Endothelial cell of umbilical vein (primary cell): ENCODE data around the gene TRAPPC2L. TPM values are rescaled to one million over a fixed set of nuclear protein-coding genes. Genes with fewer than 3 reads are reported as not detected.

Experiments
- BruUV-seq: library from RNA; stranded (reverse); fragments of 400-500 nt; replicated peaks from 2 replicates; lab custom pipeline; 2021; lab: Mats Ljungman, UMichigan
- CTCF ChIA-PET: fragments of 300-600, 350-600 bp; sonication (Branson Sonifier 250); formaldehyde crosslinking; loops from one replicate; lab custom pipeline; 2021; ENCODE audit warnings: antibody characterized with exemption, inconsistent platforms; lab: Charles Lee
- POLR2A ChIA-PET: fragments of 300-600, 350-600 bp; sonication (Branson Sonifier 250); formaldehyde crosslinking; loops from one replicate; lab custom pipeline; 2021; ENCODE audit warnings: antibody characterized with exemption, inconsistent platforms; lab: Charles Lee
- DNase-seq: peaks from one replicate; pipeline ENCODE4 v3.0.0-alpha.2; 2011; ENCODE audit warnings: low read depth, low spot score
- FAIRE-seq: peaks from 2 replicates; lab custom pipeline; 2011; peaks lifted over from hg19 to GRCh38; lab: Jason Lieb, UNC
- H2AFZ ChIP-seq: 2 replicates; pipeline ENCODE4 v1.6.0; 2012; ENCODE audit warnings: low read depth, low read length, control low read depth, inconsistent platforms
- H3K27ac ChIP-seq: 2 replicates; pipeline ENCODE4 v1.5.1; 2011; ENCODE audit warnings: low read depth, mild to moderate bottlenecking, control low read depth, low read length, moderate library complexity; ENCODE audit not compliant: insufficient read depth
- H3K27me3 ChIP-seq, 2 experiments: 2 replicates each; pipeline versions ENCODE4 v1.6.0 to v1.6.1; 2011; ENCODE audit warnings: low read length in 2 of 2, mixed read lengths in 1 of 2; ENCODE audit not compliant: control insufficient read depth in 2 of 2, insufficient read depth in 2 of 2
- H3K36me3 ChIP-seq, 2 experiments: 2 replicates in 1 of 2; 3 replicates in 1 of 2; pipeline ENCODE4 v1.5.1; 2011; ENCODE audit warnings: low read length in 2 of 2, mild to moderate bottlenecking in 1 of 2, moderate library complexity in 1 of 2; ENCODE audit not compliant: control insufficient read depth in 2 of 2, insufficient read depth in 2 of 2; ENCODE audit errors: extremely low read depth in 1 of 2
- H3K4me1 ChIP-seq: 3 replicates; pipeline ENCODE4 v1.5.1; 2011; ENCODE audit warnings: mild to moderate bottlenecking, low read length; ENCODE audit not compliant: control insufficient read depth, insufficient read depth; ENCODE audit errors: extremely low read depth
- H3K4me2 ChIP-seq: 2 replicates; pipeline ENCODE4 v1.6.1; 2011; ENCODE audit warnings: low read length, control low read depth, mixed read lengths; ENCODE audit not compliant: insufficient read depth
- H3K4me3 ChIP-seq, 3 experiments: fragments of 200-600 bp in 1 of 3; sonication (generic), shearing (Covaris generic) in 1 of 3; replicated peaks in 1 of 3; 2 replicates each; pipeline ENCODE4 v1.5.1; 2011 to 2016; ENCODE audit warnings: control low read depth in 3 of 3, low read length in 3 of 3, mild to moderate bottlenecking in 2 of 3, inconsistent platforms in 1 of 3, low read depth in 1 of 3, moderate library complexity in 1 of 3; ENCODE audit not compliant: insufficient read depth in 1 of 3
- H3K79me2 ChIP-seq: 2 replicates; pipeline ENCODE4 v1.6.0; 2012; ENCODE audit warnings: low read length, inconsistent platforms; ENCODE audit not compliant: control insufficient read depth, insufficient read depth
- H3K9ac ChIP-seq: replicated peaks from 2 replicates; pipeline ENCODE3; 2011; ENCODE audit warnings: low read length, control low read depth; ENCODE audit not compliant: insufficient read depth; ENCODE audit errors: extremely low read depth
- H3K9me1 ChIP-seq: replicated peaks from 3 replicates; pipeline ENCODE4 v1.6.0; 2011; ENCODE audit warnings: mild to moderate bottlenecking, low read length; ENCODE audit not compliant: control insufficient read depth, insufficient read depth; ENCODE audit errors: extremely low read depth
- H3K9me3 ChIP-seq: replicated peaks from 2 replicates; pipeline ENCODE4 v1.5.1; 2012; ENCODE audit warnings: low read length, inconsistent platforms; ENCODE audit not compliant: control insufficient read depth, insufficient read depth
- H4K20me1 ChIP-seq: replicated peaks from 2 replicates; pipeline ENCODE3; 2011; ENCODE audit warnings: mild to moderate bottlenecking, low read length; ENCODE audit not compliant: control insufficient read depth, insufficient read depth; ENCODE audit errors: extremely low read depth
- CTCF ChIP-seq, 2 donors: IDR thresholded peaks; 1 replicate in 1 of 2; 2 replicates in 1 of 2; pipeline ENCODE4 v1.5.1; 2011; ENCODE audit warnings: low read length in 2 of 2, mild to moderate bottlenecking in 2 of 2, moderate library complexity in 2 of 2, control low read depth in 1 of 2, inconsistent platforms in 1 of 2, low read depth in 1 of 2; ENCODE audit not compliant: insufficient read depth in 1 of 2; ENCODE audit errors: extremely low read depth in 1 of 2
- EZH2 ChIP-seq: IDR thresholded peaks from 2 replicates; pipeline ENCODE4 v1.6.1; 2012; ENCODE audit warnings: borderline replicate concordance, low read depth, mild to moderate bottlenecking, moderate library complexity, low read length, inconsistent platforms; ENCODE audit not compliant: severe bottlenecking
- FOS ChIP-seq: IDR thresholded peaks from 2 replicates; pipeline ENCODE4 v1.6.1; 2011; ENCODE audit warnings: mild to moderate bottlenecking, low read length, moderate library complexity, borderline replicate concordance; ENCODE audit not compliant: insufficient read depth
- GATA2 ChIP-seq: IDR thresholded peaks from 2 replicates; pipeline ENCODE4 v1.7.0; 2011; ENCODE audit warnings: low read depth, mild to moderate bottlenecking, moderate library complexity, mixed read lengths, low read length; ENCODE audit not compliant: insufficient read length, insufficient read depth
- JUN ChIP-seq: IDR thresholded peaks from 2 replicates; pipeline ENCODE4 v1.6.1; 2011; ENCODE audit warnings: borderline replicate concordance, low read depth; ENCODE audit not compliant: insufficient read length, insufficient read depth
- MAX ChIP-seq: IDR thresholded peaks from 2 replicates; pipeline ENCODE4 v1.6.1; 2011; ENCODE audit not compliant: insufficient read depth, insufficient read length
- MYC ChIP-seq: IDR thresholded peaks from one replicate; pipeline ENCODE4 v1.6.1; 2011; ENCODE audit warnings: mild to moderate bottlenecking, low read depth, low read length
- POLR2A ChIP-seq: IDR thresholded peaks from 2 replicates; pipeline ENCODE4 v1.6.1; 2012; ENCODE audit warnings: low read depth, mild to moderate bottlenecking, control low read depth, low read length
- POLR2AphosphoS5 ChIP-seq: IDR thresholded peaks from 2 replicates; pipeline ENCODE4 v1.6.1; 2012; ENCODE audit warnings: low read depth, mild to moderate bottlenecking, control low read depth, low read length, moderate library complexity; ENCODE audit not compliant: insufficient read depth
- dilution Hi-C: fragments of 300-500 bp; cut with MboI; formaldehyde crosslinking; loops from one replicate; pipeline ENCODE4 v1.15.0; 2019; ENCODE audit warnings: low sequenced_read_pairs; ENCODE audit not compliant: extremely low pct_ligation_motif_present
- intact Hi-C: fragments of 100-400 bp; cut with micrococcal nuclease; formaldehyde crosslinking; loops from one replicate; pipeline ENCODE4 v1.10.0; 2022
- polyA plus RNA-seq, 4 experiments: library from polyadenylated mRNA; depleted of rRNA in 3 of 4; stranded (reverse) in 3 of 4; unstranded in 1 of 4; fragments of >200 nt; gene quantifications; 2 replicates each; pipeline versions ENCODE4 v1.2.1 to v1.2.3, GENCODE V29; 2011 to 2012; ENCODE audit warnings: missing spikeins in 1 of 4
- total RNA-seq: library from RNA; stranded (reverse); gene quantifications from 2 replicates; pipeline ENCODE4 v1.2.3, GENCODE V29; 2021

Gene TRAPPC2L
- total and polyA plus RNA-seq, 2 donors (not counting 3 experiments of a cell fraction or from before 2014, with no cell fraction given) = 61.9 to 131 TPM

- intact Hi-C loops (no loop called here), dilution Hi-C loops (no loop called here)
- POLR2A ChIA-PET = no interaction called here
- H2AFZ ChIP-seq = no peak overlapping the region
- no peak overlapping the region for H3K27ac ChIP-seq
- no peaks in the 10 kb centered on the region for H4K20me1 ChIP-seq
- no peak overlapping the region for H3K4me2 ChIP-seq
- CTCF ChIA-PET = interaction anchor here (1.4 kb wide), 1 partner anchor 83 kb away, joined by 3 read pairs; no protein-coding TSS in a partner anchor
- no peak for TF ChIP-seq POLR2A
- no peak overlapping the region for H3K9ac ChIP-seq
- H3K9me1 ChIP-seq = no peaks in the 10 kb centered on the region
- no peaks in the 10 kb centered on the region for H3K79me2 ChIP-seq
- no TSS peak for BruUV-seq
- no peak overlapping the region for H3K4me3 ChIP-seq
- H3K9me3 ChIP-seq = no peaks in the 10 kb centered on the region
- no peak for FAIRE-seq
- DNase-seq = no peak
- H3K36me3 ChIP-seq = peaks cover 0 to 3% of the 10 kb centered on the region in 2 experiments
- no peaks in the 10 kb centered on the region for H3K27me3 ChIP-seq
- H3K4me1 ChIP-seq = no peaks in the 10 kb centered on the region
Measured at GRCh38 chr16:88820385-88821025, 36.4 kb upstream of the TRAPPC2L start.

- dilution Hi-C loops = no loop called here
- ChIA-PET CTCF (interaction anchor here (1.4 kb wide), 1 partner anchor 84 kb away, joined by 3 read pairs; no protein-coding TSS in a partner anchor), POLR2A (no interaction called here)
- Histone ChIP-seq H3K27ac (no peak overlapping the region), H3K9ac (no peak overlapping the region), H3K9me3 (no peaks in the 10 kb centered on the region), H3K27me3 (no peaks in the 10 kb centered on the region), H3K4me2 (no peak overlapping the region), H3K79me2 (no peaks in the 10 kb centered on the region), H3K4me3 (no peak overlapping the region), H3K9me1 (no peaks in the 10 kb centered on the region), H2AFZ (no peak overlapping the region), H3K4me1 (no peaks in the 10 kb centered on the region), H3K36me3 (peaks cover 0 to 3% of the 10 kb centered on the region in 2 experiments), H4K20me1 (no peaks in the 10 kb centered on the region)
- DNase-seq (no peak), FAIRE-seq (no peak)
- TF ChIP-seq FOS (no peak), EZH2 (no peak), CTCF (IDR thresholded peaks at IDR 0.05; ENCODE audit: extremely low read depth in 1 of 2, insufficient read depth in 1 of 2, low read depth in 1 of 2, low read length in 2 of 2) (no peak), MAX (no peak), POLR2A (no peak), MYC (no peak), JUN (no peak), POLR2AphosphoS5 (no peak), GATA2 (no peak)
- intact Hi-C loops = no loop called here
- no TSS peak for BruUV-seq
Measured at GRCh38 chr16:88821168-88821850, 35.6 kb upstream of the TRAPPC2L start.
